HG02798 (cell line): ENCODE results near the gene ZSWIM7.

Source experiments
- ATAC-seq: cut with Tn5 transposase; IDR thresholded peaks from one replicate; pipeline ENCODE4 v1.9.1; 2021; ENCODE audit warnings: mild to moderate bottlenecking; ENCODE audit not compliant: unreplicated experiment, poor library complexity

The ZSWIM7 gene

DNA sequence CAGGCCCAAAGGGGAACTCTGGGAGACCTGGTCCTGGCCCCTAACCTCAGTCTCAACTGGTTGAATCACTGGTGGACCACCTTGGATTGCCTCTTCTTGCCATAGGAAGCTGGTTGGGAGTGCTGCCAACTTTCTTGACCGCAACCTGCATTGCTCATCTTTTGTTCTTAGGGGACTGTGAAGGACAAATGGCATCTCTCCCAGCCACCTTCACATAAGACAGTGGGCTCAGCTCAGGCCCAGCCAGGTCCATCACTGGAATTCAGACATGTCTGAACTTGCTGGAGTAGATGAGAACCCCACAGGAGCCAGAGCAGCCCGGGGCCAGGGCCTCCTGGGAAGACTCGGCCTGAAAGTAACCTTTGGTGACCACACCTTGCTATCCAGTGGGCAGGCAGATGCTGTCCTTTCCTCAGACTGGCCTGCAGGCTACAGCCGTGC lies 35.8 kb downstream of the ZSWIM7 start:
- no peak for ATAC-seq

DNA sequence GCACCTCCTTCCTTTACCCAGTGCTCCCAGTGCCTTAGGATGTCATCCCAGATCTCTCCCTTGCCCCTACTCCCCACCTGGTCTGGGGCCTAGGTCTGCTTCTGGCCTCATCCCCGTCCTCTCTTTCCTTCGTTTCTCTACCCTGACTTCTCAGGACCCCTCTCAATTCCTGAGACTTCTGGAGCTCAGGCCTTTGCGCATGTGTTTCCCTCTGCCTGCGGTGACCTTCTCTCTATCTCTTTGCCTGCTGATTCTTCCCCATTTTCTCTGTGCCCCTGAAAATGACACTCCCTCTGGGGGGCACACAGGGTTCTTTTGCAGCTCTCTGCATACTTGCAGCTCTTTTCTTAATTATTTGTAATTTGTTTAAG lies 41.0 kb downstream of the ZSWIM7 start:
- ATAC-seq = no peak

DNA sequence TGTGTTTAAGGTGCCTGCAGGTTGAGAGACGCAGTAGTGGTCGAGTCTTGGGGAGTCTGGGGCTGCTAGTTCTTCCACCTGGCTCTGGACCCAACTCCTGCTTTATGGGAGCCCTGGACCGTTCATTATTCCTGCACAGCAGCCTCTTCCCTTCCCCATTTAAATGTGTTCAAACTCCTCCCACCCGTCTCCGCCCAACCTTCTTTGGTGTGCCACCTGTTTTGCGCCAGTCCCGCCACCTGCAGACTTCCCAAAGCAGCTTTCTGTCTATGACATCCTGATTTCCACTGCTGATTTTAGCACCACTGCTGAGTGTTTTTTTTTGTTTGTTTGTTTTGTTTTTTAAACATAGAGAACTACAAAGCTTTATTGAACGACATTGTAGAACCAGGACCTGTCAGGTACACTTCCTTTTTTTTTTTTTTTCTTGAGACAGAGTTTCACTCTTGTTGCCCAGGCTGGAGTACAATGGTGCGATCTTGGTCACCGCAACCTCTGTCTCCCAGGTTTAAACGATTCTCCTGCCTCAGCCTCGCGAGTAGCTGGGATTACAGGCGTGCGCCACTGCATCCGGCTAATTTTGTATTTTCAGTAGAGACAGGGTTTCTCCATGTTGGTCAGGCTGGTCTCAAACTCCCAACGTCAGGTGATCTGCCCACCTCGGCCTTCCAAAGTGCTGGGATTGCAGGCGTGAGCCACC lies 41.7 kb downstream of the ZSWIM7 start:
- ATAC-seq = no peak

DNA sequence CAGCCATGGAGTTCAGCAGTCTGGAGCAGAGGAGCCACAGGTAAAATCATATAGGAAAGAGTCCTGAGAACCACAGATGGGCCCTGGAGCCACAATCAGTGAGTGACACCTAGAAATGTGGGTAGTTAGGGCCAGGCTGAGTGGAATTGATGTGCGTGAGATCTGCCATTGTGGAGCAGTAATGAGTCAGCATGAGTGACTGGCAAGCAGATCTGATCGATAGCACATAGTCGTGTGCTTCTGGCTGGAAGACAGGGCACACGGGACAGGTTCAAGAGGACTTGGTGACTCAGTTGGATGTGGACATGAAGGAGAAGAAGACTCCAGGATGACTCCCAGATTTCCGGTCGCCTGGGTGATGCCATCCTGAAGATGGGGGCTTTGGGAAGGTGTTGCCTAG lies 42.3 kb downstream of the ZSWIM7 start:
- no peak for ATAC-seq

GRCh38 chr17:15955793-15956541 lies 43.5 kb downstream of the ZSWIM7 start:
- ATAC-seq = no peak

DNA sequence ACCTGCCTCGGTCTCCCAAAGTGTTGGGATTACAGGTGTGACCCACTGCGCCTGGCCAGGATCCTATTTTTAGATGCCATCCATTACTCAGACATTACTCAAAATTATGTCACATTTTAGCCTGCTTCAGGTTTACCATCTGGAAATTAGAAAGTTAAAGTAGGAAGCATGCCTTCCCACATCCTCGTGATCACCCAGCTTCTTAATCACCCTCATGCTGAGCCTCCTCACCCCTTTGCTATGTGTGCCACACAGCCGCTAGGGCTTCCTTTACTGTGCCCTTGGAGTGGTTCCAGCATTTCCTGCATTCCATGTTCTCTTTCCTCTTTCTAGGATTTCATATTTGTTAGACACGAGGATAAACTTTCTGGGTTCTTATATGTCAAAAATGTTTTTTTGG lies 45.3 kb downstream of the ZSWIM7 start:
- no peak for ATAC-seq

DNA sequence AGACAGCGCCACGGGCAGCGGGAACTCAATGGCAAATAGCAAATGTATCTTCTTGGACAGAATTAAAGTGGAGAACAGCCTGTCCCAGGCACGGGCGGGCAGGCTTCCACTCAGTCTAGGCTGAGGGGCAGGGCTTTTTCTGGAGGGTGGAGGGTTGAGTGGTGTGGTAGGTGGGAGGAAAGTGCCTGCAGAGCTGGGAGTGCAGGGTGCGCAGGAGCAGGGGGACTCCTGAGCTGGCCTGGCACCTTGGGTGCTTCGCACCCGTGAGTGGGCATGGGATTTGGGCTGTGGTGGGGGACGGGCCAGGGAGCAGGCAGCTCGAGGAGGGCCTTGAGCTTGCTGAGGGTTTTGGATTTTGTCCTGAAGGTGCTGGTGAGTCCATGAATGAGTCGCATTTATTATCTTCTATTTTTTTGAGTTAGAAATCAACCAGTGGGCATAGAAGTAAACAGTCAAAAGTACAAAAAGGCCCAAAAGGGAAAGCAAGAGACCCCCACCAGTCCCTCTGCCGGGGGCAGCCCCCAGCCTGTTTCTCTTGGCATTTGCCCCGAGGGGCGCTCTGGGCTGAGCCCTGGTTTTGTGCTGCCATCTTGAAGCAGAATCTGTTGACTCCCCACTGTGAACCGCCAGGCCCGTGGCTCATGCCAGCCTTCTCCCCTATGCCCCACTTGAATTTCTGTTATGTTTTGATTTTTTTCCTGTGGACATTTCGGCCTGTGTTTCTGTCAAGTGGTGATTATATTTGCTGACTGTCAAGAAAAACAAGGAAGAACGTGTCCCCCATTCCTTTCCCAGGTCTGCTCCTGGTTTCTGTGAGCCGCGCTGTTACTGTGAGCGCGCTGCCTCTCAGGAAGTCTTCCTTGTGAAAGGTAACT lies 46.4 kb downstream of the ZSWIM7 start:
- no peak for ATAC-seq

- ATAC-seq = no peak
These were observed 47.4 kb downstream of the ZSWIM7 start for GRCh38 chr17:15952048-15952532.

DNA sequence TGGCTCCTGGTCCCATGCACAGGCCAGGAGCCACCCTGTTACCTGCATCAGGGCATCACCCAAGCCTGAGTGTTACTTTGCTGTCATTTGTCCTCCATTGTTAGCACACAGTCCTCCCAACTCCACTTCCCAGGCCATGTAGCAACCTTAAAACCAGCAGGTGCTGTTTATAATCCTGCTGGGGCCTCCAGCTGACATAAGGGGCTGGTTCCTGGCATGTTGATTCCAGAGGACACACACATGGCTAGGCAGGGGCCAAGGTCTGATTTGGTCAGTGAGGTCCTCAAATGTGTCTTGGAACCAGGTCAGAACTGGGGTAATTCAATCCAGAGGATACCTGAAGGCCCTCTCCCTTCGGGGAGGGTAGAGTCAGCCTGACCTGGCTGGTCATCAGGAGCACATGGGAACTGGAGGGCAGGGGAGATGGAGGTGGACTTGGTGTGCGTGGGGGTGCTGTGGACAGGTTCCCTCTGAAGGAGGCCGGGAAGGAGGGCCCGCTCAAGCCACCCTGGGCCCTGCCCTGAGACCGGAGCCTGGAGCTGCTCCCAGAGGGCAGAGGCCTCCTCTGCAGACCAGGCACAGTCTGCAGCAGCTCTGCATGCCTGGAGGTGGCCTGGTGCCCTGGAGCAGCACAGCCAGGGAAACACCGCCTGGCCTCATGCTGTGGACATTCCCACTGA lies 48.0 kb downstream of the ZSWIM7 start:
- ATAC-seq = no peak

DNA sequence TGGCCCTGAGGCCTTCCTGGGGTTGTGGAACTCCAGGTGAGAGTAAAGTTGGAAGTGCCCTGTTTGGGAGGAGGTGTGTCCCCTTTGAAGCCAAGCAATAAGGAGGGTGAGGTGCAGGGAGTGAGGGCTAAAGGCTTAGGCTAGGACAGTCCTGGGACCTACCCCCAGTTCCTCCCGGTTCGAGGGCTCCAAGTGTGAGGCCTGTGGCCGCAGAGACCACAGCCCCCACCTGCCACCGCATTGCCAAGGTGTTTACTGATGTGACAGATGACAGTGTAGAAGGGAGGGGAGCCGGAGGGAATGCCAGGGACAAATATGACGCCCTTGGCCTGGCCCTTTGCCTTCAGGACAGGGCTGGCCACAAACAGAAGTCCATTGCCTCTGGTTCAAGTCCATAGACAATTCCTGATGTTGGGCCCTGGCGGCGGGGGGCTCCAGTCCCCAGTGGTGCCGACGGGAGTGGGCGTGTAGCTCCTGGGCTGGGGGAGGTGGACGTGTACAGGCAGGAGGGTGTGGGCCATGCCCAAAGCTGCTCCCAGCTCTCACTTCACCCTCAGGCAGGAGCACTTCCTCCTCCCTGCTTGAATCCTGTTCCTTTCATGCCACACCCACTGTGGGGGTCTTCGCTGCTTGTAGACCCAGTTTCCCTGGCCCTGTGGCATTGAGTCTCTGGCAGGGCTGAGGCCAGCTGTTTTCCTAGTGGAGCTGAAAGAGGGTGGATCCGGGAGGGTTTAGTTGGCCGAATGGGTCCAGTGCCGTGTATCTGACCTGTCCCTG lies 51.3 kb downstream of the ZSWIM7 start:
- ATAC-seq = no peak

DNA sequence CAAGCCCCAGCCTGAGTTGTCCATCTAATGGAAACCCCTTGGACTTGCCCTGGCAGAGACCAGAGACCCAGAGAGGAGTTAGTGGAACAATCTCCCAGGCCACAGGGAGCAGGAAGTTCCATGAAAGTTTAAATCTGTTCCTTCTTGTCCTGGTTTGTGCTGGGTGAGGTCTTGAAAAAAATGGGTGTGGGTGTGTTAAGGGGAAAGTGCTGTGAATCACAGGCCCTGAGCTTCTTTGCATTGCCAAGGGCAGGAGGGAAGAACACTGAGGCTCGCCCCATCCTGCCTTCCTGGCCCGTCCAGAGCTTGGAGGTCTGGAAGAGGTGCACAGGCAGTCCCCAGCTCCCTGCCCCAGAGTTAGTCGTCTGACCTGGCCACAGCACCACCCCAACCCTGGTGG lies 52.2 kb downstream of the ZSWIM7 start:
- ATAC-seq = no peak

DNA sequence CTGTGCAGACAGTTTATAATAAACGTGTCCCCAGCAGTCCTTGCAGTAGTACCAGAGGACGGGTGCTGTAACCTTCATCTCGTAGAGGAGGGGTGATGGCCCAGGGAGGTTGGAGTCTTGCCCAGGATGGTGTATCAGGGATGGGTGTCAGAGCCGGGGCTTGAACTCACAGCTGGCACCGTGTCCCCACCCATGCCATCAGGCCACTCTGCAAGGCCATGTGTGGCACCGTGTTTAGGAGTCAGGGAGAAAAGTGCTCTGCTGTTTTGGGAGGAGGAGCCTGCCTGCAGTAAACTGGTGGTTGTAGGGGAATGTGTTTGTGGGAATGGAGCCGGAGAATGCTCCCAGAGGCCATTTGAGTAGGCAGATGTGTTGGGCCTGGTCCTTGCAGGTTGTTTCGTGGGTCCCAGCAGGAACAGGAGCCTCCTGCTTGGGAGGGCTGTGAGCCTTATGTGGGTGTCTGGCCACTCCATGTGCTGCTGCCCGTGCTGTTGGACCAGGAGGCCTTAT lies 52.8 kb downstream of the ZSWIM7 start:
- no peak for ATAC-seq

GRCh38 chr17:15945527-15946191 lies 53.8 kb downstream of the ZSWIM7 start:
- ATAC-seq = no peak

DNA sequence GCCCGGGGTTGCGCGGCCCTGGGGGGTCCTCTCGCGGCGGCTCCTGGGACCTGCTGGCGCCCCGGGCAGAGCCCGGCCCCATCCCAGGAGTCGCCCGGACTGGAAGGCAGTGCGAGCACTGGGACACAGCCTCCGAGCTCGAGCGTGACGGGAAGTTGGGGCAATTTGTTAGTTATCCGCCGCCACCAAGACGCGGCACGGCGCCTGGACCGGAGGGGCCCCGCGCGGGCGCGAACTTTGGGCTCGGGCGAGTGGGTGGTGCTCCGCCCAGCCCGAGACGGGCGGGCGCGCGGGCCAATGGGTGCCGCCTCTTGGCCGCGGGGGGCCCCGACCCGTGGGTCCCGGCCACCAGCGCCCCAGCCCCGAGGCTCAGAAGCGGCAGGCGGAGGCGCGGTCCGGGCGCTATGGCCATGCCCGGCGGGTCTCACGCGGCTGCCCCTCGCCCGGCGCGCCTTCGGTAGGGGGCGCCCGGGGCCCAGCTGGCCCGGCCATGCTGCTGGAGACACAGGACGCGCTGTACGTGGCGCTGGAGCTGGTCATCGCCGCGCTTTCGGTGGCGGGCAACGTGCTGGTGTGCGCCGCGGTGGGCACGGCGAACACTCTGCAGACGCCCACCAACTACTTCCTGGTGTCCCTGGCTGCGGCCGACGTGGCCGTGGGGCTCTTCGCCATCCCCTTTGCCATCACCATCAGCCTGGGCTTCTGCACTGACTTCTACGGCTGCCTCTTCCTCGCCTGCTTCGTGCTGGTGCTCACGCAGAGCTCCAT lies 54.6 kb downstream of the ZSWIM7 start, which contains the start of gene ADORA2B:
Gene ADORA2B (plus strand): TSS at position 372 of the 768 bp plus-strand sequence. CDS start 119 bp downstream, at position 491.
- peak; percentile 39 for ATAC-seq

GRCh38 chr17:15943971-15944758 lies 55.3 kb downstream of the ZSWIM7 start:
- ATAC-seq = no peak

DNA sequence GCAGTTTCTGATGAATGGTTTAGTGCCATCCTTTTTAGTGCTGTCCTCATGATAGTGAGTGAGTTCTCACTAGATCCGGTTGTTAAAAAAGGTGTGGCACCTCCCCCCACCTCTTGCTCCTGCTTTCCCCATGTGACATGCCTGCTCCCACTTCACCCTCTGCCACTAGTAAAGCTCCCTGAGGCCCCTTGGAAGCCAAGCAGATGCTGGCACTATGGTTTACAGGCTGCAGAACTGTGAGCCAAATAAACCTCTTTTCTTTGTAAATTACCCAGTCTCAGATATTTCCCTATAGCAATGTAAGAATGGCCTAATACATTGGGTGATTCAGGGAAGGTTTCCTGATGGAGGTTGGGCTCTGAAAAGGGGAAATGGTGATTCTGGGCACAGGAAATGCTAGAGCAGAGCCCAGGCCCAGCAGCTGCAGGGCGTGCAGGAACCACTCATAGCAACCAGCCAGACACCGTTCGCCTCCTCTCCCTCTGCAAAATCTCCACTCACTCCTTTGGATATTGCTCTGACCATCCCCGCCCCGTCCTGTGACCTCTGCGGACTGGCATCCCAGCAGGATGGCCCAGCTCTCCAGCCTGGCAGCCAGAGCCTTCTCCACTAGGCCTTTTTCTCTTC lies 57.2 kb downstream of the ZSWIM7 start:
- no peak for ATAC-seq

DNA sequence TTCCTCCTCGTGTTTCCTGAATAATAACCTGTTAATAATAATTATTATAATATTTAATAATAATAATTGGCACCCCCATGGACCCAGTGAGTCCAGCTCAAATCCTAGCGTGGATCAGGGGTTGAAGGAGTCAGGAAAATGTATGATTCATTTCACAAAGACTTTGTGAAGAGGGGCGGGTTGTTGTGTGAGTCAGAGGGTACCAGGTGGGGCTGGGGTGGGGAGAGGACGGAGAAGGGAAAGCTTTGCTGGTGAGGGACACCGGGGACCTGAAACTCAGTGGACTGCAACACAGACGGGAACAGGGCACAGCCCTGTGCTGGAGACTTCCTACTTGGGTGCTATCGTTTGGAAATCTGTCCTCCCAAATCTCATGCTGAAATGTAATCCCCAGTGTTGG lies 57.7 kb downstream of the ZSWIM7 start:
- no peak for ATAC-seq
